Medulla oblongata (tissue), 1 donor: Measurements from ENCODE around the gene SIL1.
"Not testable (repeated sequence)": the region's sequence is repeated elsewhere in the genome, so short reads cannot be mapped to it uniquely, and the experiment has no call there.

ENCODE experiments used
- DNase-seq: peaks from one replicate; pipeline ENCODE4 v3.0.0-alpha.2; 2015; ENCODE audit errors: extremely low spot score

The SIL1 gene

GRCh38 chr5:139197710-139198669 lies at the start of gene SIL1:
TSS of gene SIL1 (minus strand) at chr5:139198368. CDS start at chr5:139127843, 70,525 bp downstream.
- peak; percentile 96 for DNase-seq

GRCh38 chr5:139246394-139246793 lies 48.2 kb upstream of the SIL1 start:
- no peak for DNase-seq

GRCh38 chr5:139245637-139246339 lies 47.6 kb upstream of the SIL1 start:
- no peak for DNase-seq

GRCh38 chr5:139243425-139243970 lies 45.3 kb upstream of the SIL1 start:
- no peak for DNase-seq

GRCh38 chr5:139241139-139241538 lies 43.0 kb upstream of the SIL1 start:
- DNase-seq, result no peak

- DNase-seq, result no peak
Observed at GRCh38 chr5:139236479-139236878, 38.3 kb upstream of the SIL1 start.

GRCh38 chr5:139232147-139232724 lies 34.1 kb upstream of the SIL1 start:
- no peak for DNase-seq

GRCh38 chr5:139228201-139228803 lies 30.1 kb upstream of the SIL1 start:
- no peak for DNase-seq

GRCh38 chr5:139226131-139226530 lies 28.0 kb upstream of the SIL1 start:
- DNase-seq, result no peak

GRCh38 chr5:139223481-139223880 lies 25.3 kb upstream of the SIL1 start:
- DNase-seq, result no peak

GRCh38 chr5:139222346-139222745 lies 24.2 kb upstream of the SIL1 start:
- no peak for DNase-seq

- DNase-seq, result not testable (repeated sequence)
Observed at GRCh38 chr5:139218038-139218437, 19.9 kb upstream of the SIL1 start.

GRCh38 chr5:139215107-139215975 lies 17.2 kb upstream of the SIL1 start:
- no peak for DNase-seq

GRCh38 chr5:139214646-139215045 lies 16.5 kb upstream of the SIL1 start:
- no peak for DNase-seq

GRCh38 chr5:139212906-139213305 lies 14.7 kb upstream of the SIL1 start:
- DNase-seq, result no peak

GRCh38 chr5:139212486-139212885 lies 14.3 kb upstream of the SIL1 start:
- no peak for DNase-seq

GRCh38 chr5:139210585-139210984 lies 12.4 kb upstream of the SIL1 start:
- DNase-seq, result no peak

GRCh38 chr5:139207297-139208000 lies 9.3 kb upstream of the SIL1 start:
- no peak for DNase-seq

GRCh38 chr5:139205586-139205985 lies 7.4 kb upstream of the SIL1 start:
- no peak for DNase-seq

GRCh38 chr5:139205124-139205523 lies 7.0 kb upstream of the SIL1 start:
- no peak for DNase-seq
